ENCODE measurements around the gene OGA.

- TF ChIP-seq CTCF (IDR thresholded peaks at IDR 0.05 in 8 of 11, conservative IDR thresholded peaks at IDR 0.05 in 3 of 11) (no peak), POLR2A (IDR thresholded peaks at IDR 0.05) (no peak), POLR2AphosphoS5 (IDR thresholded peaks at IDR 0.05) (no peak)
These were observed 45.1 kb downstream of the OGA start for GRCh38 chr10:101772895-101773761.
